ENCODE results near the gene FA2H.

The FA2H gene

GRCh38 chr16:74735162-74735452 lies 39.5 kb downstream of the FA2H start:
- TF ChIP-seq CTCF (IDR thresholded peaks at IDR 0.05; ENCODE audit: low read depth, low read length, missing control alignments), result no peak
- DNase-seq (ENCODE audit: extremely low read depth, low read depth), result no peak
- H3K4me3 ChIP-seq (replicated peaks; ENCODE audit: low read depth, low read length), result no peak overlapping the region

GRCh38 chr16:74734361-74735161 lies 40.1 kb downstream of the FA2H start:
- no peak overlapping the region for H3K4me3 ChIP-seq (replicated peaks; ENCODE audit: low read depth, low read length)
- no peak for DNase-seq (ENCODE audit: extremely low read depth, low read depth)
- TF ChIP-seq CTCF (IDR thresholded peaks at IDR 0.05; ENCODE audit: low read depth, low read length, missing control alignments), result no peak

GRCh38 chr16:74732707-74733350 lies 41.8 kb downstream of the FA2H start:
- H3K4me3 ChIP-seq (replicated peaks; ENCODE audit: low read depth, low read length), result no peak overlapping the region
- TF ChIP-seq CTCF (IDR thresholded peaks at IDR 0.05; ENCODE audit: low read depth, low read length, missing control alignments), result no peak

GRCh38 chr16:74731853-74732477 lies 42.7 kb downstream of the FA2H start:
- no peak for TF ChIP-seq CTCF (IDR thresholded peaks at IDR 0.05; ENCODE audit: low read depth, low read length, missing control alignments)
- no peak for DNase-seq (ENCODE audit: extremely low read depth, low read depth)
- no peak overlapping the region for H3K4me3 ChIP-seq (replicated peaks; ENCODE audit: low read depth, low read length)

More at GRCh38 chr16:74732707-74733350, 41.8 kb downstream of the FA2H start:
- no peak for DNase-seq (ENCODE audit: extremely low read depth, low read depth)

GRCh38 chr16:74729783-74730683 lies 44.6 kb downstream of the FA2H start:
- TF ChIP-seq CTCF (IDR thresholded peaks at IDR 0.05; ENCODE audit: low read depth, low read length, missing control alignments), result no peak
- H3K4me3 ChIP-seq (replicated peaks; ENCODE audit: low read depth, low read length), result no peak overlapping the region
- DNase-seq (ENCODE audit: extremely low read depth, low read depth), result no peak

- no peak overlapping the region for H3K4me3 ChIP-seq (replicated peaks; ENCODE audit: low read depth, low read length)
- TF ChIP-seq CTCF (IDR thresholded peaks at IDR 0.05; ENCODE audit: low read depth, low read length, missing control alignments), result no peak
- DNase-seq (ENCODE audit: extremely low read depth, low read depth), result no peak
Measured at GRCh38 chr16:74727903-74728302, 46.7 kb downstream of the FA2H start.

Measured in HFF-Myc (cell line).